Chondrocyte (in vitro differentiated cells): ENCODE data around the gene LZTS3. TPM values are rescaled to one million over a fixed set of nuclear protein-coding genes. Genes with fewer than 3 reads are reported as not detected.
"Not testable (repeated sequence)": the region's sequence is repeated elsewhere in the genome, so short reads cannot be mapped to it uniquely, and the experiment has no call there.

Source experiments
- DNase-seq: peaks from one replicate; pipeline ENCODE4 v3.0.0; 2021; ENCODE audit warnings: mixed read lengths, low spot score
- H3K27ac Mint-ChIP-seq: one replicate; pipeline ENCODE4 v1.8.0; 2021; ENCODE audit warnings: mild to moderate bottlenecking, moderate library complexity, mixed read lengths; ENCODE audit not compliant: unreplicated experiment
- H3K27me3 Mint-ChIP-seq: 2 replicates; pipeline ENCODE4 v1.8.0; 2021; ENCODE audit warnings: low read depth, mixed read lengths
- H3K36me3 Mint-ChIP-seq: 2 replicates; pipeline ENCODE4 v1.8.0; 2021; ENCODE audit warnings: low read depth, mixed read lengths
- H3K4me1 Mint-ChIP-seq: 2 replicates; pipeline ENCODE4 v1.8.0; 2021; ENCODE audit warnings: low read depth, mild to moderate bottlenecking, mixed read lengths
- H3K4me3 Mint-ChIP-seq: one replicate; pipeline ENCODE4 v1.8.0; 2021; ENCODE audit warnings: mild to moderate bottlenecking, moderate library complexity, mixed read lengths; ENCODE audit not compliant: unreplicated experiment
- H3K9me3 Mint-ChIP-seq: 2 replicates; pipeline ENCODE4 v1.8.0; 2021; ENCODE audit warnings: low read depth, mixed read lengths
- total RNA-seq: library from RNA; stranded (reverse); gene quantifications from 3 replicates; pipeline ENCODE4 v1.2.1, GENCODE V29; 2021
- TF ChIP-seq, protein P1 (sequence below): fragments of 200-600 bp; sonication (generic); IDR thresholded peaks from 2 replicates; pipeline ENCODE4 v1.5.0; 2021; ENCODE audit warnings: antibody characterized with exemption, mild to moderate bottlenecking, moderate library complexity

Gene LZTS3
- total RNA-seq, 1 donor from 2014 or later = 8.1 TPM

DNA sequence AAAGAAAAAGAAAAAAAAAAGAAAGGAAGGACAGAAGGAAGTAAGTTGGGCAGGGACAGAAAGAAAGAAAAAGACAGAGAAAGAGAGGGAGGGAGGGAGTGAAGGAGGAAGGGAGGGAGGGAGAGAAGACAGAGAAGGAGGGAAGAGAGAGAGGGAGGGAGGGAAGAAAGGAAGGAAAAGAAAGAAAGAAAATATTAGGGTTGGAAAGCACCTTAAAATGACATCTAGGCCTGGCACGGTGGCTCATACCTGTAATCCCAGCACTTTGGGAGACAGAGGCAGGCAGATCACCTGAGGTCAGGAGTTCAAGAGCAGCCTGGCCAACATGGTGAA, 46.9 kb downstream of the LZTS3 start:
- Mint-ChIP-seq H3K27ac (no peak overlapping the region), H3K4me1 (peaks cover 8% of the 10 kb centered on the region), H3K36me3 (peaks cover 16% of the 10 kb centered on the region), H3K4me3 (no peak overlapping the region), H3K27me3 (no peaks in the 10 kb centered on the region), H3K9me3 (no peaks in the 10 kb centered on the region)
- TF ChIP-seq, protein P1, sequence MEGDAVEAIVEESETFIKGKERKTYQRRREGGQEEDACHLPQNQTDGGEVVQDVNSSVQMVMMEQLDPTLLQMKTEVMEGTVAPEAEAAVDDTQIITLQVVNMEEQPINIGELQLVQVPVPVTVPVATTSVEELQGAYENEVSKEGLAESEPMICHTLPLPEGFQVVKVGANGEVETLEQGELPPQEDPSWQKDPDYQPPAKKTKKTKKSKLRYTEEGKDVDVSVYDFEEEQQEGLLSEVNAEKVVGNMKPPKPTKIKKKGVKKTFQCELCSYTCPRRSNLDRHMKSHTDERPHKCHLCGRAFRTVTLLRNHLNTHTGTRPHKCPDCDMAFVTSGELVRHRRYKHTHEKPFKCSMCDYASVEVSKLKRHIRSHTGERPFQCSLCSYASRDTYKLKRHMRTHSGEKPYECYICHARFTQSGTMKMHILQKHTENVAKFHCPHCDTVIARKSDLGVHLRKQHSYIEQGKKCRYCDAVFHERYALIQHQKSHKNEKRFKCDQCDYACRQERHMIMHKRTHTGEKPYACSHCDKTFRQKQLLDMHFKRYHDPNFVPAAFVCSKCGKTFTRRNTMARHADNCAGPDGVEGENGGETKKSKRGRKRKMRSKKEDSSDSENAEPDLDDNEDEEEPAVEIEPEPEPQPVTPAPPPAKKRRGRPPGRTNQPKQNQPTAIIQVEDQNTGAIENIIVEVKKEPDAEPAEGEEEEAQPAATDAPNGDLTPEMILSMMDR = no peak
- DNase-seq = no peak

DNA sequence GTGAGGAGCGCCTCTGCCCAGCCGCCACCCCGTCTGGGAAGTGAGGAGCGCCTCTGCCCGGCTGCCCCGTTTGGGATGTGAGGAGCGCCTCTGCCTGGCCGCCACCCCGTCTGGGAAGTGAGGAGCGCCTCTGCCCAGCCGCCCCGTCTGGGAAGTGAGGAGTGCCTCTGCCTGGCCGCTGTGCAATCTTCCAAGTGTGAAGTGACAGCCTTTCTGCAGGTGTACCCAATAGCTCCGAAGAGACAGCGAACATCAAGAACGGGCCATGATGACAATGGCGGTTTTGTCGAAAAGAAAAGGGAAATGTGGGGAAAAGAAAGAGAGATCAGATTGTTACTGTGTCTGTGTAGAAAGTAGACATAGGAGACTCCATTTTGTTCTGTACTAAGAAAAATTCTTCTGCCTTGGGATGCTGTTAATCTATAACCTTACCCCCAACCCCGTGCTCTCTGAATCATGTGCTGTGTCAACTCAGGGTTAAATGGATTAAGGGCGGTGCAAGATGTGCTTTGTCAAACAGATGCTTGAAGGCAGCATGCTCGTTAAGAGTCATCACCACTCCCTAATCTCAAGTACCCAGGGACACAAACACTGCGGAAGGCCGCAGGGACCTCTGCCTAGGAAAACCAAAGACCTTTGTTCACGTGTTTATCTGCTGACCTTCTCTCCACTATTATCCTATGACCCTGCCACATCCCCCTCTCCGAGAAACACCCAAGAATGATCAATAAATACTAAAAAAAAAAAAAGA, 47.4 kb downstream of the LZTS3 start:
- not testable (repeated sequence) for H3K4me1 Mint-ChIP-seq, H3K27ac Mint-ChIP-seq, H3K4me3 Mint-ChIP-seq, DNase-seq, H3K27me3 Mint-ChIP-seq, H3K9me3 Mint-ChIP-seq
- peaks cover 20% of the 10 kb centered on the region for H3K36me3 Mint-ChIP-seq

DNA sequence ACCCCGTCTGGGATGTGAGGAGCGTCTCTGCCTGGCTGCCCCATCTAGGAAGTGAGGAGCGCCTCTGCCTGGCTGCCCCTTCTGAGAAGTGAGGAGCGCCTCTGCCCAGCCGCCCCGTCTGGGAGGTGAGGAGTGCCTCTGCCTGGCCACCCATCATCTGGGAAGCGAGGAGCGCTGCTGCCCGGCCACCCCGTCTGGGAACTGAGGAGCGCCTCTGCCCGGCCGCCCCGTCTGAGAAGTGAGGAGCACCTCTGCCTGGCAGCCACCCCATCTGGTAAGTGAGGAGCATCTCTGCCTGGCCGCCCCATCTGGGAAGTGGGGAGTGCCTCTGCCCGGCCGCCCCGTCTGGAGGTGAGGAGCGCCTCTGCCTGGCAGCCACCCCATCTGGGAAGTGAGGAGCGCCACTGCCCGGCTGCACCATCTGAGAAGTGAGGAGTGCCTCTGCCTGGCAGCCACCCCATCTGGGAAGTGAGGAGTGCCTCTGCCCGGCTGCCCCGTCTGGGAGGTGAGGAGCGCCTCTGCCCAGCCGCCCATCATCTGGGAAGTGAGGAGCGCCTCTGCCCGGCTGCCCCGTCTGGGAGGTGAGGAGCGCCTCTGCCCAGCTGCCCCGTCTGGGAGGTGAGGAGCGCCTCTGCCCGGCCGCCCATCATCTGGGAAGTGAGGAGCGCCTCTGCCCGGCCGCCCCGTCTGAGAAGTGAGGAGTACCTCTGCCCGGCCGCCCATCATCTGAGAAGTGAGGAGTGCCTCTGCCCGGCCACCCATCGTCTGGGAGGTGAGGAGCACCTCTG, 48.4 kb downstream of the LZTS3 start:
- H3K27me3 Mint-ChIP-seq, H3K27ac Mint-ChIP-seq, DNase-seq, H3K9me3 Mint-ChIP-seq, H3K4me3 Mint-ChIP-seq, H3K4me1 Mint-ChIP-seq: not testable (repeated sequence)
- peaks cover 23% of the 10 kb centered on the region for H3K36me3 Mint-ChIP-seq

DNA sequence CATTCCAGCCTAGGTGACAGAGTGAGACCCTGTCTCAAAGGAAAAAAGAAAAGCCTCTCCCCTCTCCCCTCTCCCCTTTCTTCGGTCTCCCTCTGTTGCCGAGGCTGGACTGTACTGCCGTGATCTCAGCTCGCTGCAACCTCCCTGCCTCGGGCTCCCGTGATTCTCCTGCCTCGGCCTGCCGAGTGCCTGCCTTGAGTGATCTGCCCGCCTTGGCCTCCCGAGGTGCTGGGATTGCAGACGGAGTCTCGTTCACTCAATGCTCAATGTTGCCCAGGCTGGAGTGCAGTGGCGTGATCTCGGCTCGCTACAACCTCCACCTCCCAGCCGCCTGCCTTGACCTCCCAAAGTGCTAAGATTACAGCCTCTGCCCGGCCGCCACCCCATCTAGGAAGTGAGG, 49.2 kb downstream of the LZTS3 start:
- not testable (repeated sequence) for H3K27me3 Mint-ChIP-seq, H3K9me3 Mint-ChIP-seq, DNase-seq, H3K4me1 Mint-ChIP-seq, H3K4me3 Mint-ChIP-seq, H3K27ac Mint-ChIP-seq
- H3K36me3 Mint-ChIP-seq = peaks cover 23% of the 10 kb centered on the region

DNA sequence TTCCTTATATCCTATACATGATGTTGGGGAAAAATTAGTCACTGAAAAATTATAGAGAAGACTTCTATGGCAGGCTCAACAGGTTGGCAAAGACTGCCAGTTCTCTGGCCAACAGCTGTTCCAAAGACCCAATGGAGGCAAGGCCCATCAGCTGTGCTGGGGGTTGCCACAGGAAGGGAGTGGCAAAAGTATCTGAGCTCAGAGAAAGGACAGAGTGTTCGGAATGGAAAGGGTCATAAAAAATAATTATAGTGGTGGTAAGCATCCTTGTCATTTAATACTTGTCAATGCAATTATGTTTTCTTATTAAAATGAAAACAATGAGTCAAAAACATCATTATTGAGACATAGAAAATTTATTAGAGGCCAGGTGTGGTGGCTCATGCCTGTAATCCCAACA, 49.8 kb downstream of the LZTS3 start:
- Mint-ChIP-seq H3K9me3 (no peaks in the 10 kb centered on the region), H3K4me3 (no peak overlapping the region), H3K27ac (peak overlapping the region; percentile 23), H3K36me3 (peaks cover 23% of the 10 kb centered on the region), H3K27me3 (no peaks in the 10 kb centered on the region), H3K4me1 (peaks cover 8% of the 10 kb centered on the region)
- DNase-seq = no peak
- TF ChIP-seq, protein P1 = no peak

DNA sequence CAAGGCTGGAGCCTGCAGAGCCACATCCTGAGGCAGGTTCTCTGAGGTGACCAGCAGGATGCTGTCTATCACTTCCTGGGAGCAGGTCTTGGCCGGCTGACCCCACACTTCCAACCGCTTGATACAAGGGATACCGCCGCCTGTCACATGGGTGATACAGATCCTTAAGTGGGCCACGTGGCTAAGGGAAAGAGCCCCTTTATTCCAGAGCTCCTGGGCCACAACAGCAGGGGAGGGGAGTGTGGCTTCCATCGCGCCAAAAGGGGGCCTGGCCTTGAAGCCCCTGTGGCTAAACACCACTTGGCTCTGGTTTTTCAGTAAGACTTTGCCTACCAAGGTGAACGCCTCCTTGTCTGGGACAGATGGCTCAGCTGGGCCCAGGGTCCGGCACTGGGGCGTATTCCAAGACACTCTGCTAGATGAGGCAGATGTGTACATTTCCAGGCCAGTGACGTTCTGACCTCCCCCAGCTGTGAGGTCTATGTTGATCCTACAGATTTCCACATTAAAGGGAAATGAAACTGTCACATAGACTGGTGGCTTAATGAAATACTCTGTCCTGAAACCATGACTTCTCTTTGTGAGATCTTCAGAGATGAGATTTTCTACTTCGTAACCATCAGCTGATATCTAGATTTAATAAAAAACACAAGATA, 51.3 kb downstream of the LZTS3 start:
- peak; percentile 70 for DNase-seq
- no peak overlapping the region for H3K27ac Mint-ChIP-seq
- H3K27me3 Mint-ChIP-seq = no peaks in the 10 kb centered on the region
- TF ChIP-seq, protein P1 = no peak
- no peak overlapping the region for H3K4me3 Mint-ChIP-seq
- H3K4me1 Mint-ChIP-seq = peaks cover 8% of the 10 kb centered on the region
- peaks cover 23% of the 10 kb centered on the region for H3K36me3 Mint-ChIP-seq
- no peaks in the 10 kb centered on the region for H3K9me3 Mint-ChIP-seq
